NCI-H1048 (cell line): ENCODE results near the gene ZBTB4.

Experiments used
- DNase-seq: peaks from one replicate; lab custom pipeline; 2025; lab: John Stamatoyannopoulos, UW

ZBTB4 gene

GRCh38 chr17:7419819-7420610 lies 59.4 kb downstream of the ZBTB4 start, which contains the start of gene SPEM1:
Gene SPEM1, plus strand, starts transcription at chr17:7420324. Its CDS starts 61 bp downstream, at chr17:7420385.
- no peak for DNase-seq

GRCh38 chr17:7418472-7419152 lies 60.8 kb downstream of the ZBTB4 start:
- no peak for DNase-seq

GRCh38 chr17:7417056-7417655 lies 62.3 kb downstream of the ZBTB4 start:
- DNase-seq = no peak

GRCh38 chr17:7416323-7416722 lies 63.1 kb downstream of the ZBTB4 start:
- DNase-seq = no peak

- DNase-seq = no peak
These were observed 63.6 kb downstream of the ZBTB4 start for GRCh38 chr17:7415784-7416183.

- no peak for DNase-seq
These were observed 64.6 kb downstream of the ZBTB4 start for GRCh38 chr17:7414837-7415236.

GRCh38 chr17:7413346-7413985 lies 66.0 kb downstream of the ZBTB4 start:
- DNase-seq = no peak

- no peak for DNase-seq
These were observed 68.0 kb downstream of the ZBTB4 start for GRCh38 chr17:7411427-7411750.

GRCh38 chr17:7410634-7411426 lies 68.6 kb downstream of the ZBTB4 start:
- DNase-seq = no peak

- no peak for DNase-seq
These were observed 69.7 kb downstream of the ZBTB4 start for GRCh38 chr17:7409716-7410115.
